Activated CD8-positive, alpha-beta memory T cell treated with anti-CD3 and anti-CD28 coated beads for 48 hours (primary cell): ENCODE data around the gene FAM53B.

ENCODE experiments used
- DNase-seq, 3 experiments: peaks; one replicate each; pipeline ENCODE4 v3.0.0-alpha.2; 2020; ENCODE audit warnings: low read depth in 2 of 3, low spot score in 2 of 3

The FAM53B gene

DNA sequence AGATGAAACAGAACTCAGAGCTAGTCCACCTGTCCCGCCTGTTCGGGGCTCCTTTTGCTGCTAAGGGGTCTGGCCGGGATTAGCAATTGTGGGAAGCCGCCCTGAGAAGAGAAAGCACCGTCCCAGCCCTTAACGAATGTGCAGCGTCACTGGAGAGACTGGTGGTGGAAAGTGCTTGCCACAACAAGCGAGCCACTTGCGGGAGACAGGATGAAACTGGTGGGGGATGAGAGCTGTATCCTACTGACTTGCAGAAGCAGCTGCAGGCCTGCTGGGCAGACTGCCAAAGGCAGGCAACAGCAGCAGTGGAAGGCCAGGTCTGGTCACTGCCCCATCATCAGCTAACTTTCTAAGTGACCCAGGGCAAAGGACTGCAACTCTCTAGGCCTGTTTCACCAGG is 95.4 kb downstream of the FAM53B start:
- peak in 1 of 3 experiments; percentile 29 for DNase-seq

DNA sequence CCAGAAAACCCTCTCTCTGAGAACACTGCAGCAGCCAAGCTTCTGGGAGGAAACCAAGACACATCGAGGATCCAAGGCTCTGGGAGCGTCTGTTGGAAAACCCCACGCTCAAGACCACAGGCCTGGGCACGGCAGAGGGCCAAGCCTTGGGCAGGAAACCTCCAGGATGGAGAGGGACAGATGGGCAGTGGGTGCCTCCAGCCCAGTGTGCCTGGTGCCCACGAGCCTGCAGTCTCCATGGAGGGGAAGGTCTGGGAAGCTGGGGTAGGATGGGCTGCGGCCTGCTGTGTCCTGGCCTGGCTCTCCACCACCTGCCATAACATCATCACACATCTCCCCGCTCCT is 96.1 kb downstream of the FAM53B start:
- DNase-seq: no peak

DNA sequence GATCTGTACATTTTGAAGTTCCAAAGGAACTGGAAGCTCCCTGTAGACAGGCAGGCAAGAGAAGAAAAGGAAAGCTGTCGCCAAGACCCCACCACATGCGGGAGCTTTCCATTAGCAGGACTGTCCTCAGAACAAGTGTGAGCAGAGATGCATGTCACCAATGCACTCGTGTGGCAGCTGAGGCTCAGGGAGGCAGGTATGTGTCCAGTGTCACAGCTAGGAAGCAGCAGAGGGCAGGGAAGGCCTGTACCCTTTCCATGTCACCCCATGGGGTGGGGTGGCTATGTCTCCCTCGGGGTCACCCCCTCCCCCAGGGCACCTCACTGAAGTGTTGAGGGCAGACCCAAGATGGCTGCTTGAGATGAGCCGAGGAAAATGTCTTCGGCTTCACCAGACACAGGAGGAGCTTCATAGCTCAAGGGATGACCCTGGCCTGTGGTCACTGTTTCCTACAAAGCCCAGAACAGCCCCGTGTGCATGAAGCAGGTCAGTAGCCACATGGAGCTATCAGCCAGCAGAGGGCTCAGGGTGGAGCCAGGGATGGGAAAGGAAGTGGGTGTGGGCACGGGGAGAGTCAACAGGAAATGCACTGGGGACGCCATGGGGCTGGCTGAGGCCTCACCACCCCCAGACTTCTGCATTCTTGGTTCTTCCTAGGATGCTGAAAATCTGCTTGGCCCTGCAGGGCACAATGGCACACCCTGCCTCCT is 96.6 kb downstream of the FAM53B start:
- DNase-seq: no peak

DNA sequence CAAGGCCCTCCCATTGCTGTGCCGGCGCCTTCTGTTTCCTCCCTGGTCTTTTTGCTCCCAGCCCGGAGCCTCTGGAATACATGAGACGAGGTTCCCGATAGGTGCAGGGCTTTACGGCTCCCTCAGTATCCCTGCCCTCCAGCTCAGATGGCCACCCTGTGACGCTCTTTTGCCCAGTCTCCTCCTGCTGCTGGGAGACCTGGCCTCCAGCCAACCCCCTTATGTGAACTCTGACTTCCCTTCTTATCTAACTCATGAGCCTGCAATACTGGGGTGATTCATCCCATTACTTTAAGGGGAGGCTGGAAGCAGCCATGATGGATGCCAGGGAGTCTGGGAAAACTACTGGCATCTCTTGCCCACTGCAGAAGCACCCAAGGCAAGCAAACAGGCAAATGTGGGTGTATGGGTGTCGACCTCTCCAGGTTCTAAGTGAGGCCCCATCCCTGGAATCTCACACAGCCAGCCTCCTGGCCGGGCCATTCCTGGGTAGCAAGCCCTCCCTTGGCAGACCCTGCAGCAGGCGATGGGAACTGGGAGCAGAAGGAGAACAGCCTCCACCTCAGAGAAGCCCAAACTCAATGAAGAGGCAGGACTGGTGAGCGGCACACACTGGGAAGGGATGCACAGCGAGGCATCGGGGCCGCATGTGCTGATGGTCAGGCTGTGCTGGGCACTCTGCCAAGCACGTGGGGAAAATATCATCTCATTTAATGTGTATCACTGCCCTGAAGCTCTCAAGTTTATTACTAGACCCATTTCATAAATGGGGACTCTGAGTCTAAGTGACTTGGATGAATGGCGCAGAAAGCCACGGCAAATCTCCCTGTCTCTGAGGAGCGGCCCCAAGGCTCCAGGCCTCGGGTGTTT is 97.5 kb downstream of the FAM53B start:
- no peak for DNase-seq

DNA sequence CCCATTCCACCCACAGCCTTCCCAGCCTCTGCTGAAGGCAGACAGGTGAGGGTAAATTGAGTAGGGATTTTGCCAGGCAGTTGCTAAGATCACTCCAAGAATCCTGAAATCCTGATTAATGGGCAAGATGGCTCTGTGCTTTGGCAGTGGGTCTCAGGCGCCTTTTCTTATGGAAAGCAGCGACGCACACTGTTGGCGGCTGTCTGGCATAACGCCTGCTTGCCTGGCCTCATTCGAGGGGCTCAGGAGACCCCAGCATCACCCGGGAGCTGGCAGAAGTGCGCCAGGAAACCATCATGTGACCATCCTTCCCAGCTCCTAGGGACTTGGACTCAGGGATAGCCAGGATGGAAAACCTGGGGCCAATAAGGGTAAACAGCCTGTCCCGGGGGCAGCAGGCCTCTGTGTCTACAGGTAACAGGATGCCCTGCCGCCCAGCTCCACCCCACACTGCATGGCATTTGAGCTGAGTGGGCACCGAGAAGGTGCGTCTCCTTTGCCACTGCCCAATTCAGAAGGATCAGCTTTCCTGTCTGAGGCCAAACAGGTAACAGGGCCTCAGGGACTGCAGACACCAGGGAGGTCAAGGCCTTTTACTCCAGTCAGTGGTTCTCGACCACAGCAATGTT is 98.6 kb downstream of the FAM53B start:
- no peak for DNase-seq

DNA sequence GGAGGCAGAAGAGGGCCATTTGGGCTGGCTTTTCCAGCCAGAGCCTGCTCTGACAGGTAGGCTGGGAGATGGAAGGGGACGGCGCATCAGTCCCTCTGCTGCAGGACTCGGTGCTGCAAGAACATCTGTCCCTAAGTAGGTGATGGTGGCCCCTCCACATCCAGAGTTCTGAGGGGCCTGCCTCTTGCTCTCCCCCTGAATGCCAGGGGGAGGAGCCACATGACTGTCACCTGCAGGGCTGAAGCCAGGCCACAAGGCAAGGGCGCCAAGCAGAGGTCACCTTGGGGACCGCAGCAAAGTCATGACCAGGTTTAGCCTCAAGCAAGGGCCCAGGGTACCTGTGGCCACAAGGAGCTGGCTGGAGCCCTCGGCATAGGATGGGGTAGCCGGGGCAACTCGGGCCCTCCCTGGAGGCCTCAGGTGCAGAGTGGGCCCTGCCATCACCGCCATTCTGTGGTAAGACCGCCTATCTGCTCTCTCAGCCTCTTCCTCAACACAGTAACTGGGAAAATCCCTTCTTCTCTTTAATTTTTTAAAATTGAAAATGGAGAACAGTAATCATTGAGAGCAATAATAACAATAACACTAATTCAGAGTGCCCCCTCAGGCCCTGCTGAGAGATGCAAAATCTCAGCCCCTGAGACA is 99.3 kb downstream of the FAM53B start:
- no peak for DNase-seq

DNA sequence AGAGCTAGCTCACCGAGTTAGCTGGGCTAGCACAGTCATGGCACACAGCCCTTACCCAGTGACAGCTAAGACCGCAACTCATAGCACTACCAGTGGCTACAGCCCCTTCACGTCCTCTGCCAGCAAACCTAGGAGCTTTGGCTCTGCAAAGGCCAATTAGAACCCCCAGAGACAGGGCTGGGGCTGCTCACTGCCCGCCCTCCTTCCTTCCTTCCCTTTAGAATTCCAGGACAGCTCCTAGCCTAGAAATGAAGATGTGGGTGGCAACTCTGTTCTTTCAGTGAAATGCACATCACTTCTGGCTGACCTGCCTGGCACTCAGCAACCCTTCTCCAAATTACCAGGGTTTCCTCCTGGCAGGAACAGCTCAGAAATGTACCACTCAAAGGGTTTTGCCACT is 99.9 kb downstream of the FAM53B start:
- DNase-seq: no peak

DNA sequence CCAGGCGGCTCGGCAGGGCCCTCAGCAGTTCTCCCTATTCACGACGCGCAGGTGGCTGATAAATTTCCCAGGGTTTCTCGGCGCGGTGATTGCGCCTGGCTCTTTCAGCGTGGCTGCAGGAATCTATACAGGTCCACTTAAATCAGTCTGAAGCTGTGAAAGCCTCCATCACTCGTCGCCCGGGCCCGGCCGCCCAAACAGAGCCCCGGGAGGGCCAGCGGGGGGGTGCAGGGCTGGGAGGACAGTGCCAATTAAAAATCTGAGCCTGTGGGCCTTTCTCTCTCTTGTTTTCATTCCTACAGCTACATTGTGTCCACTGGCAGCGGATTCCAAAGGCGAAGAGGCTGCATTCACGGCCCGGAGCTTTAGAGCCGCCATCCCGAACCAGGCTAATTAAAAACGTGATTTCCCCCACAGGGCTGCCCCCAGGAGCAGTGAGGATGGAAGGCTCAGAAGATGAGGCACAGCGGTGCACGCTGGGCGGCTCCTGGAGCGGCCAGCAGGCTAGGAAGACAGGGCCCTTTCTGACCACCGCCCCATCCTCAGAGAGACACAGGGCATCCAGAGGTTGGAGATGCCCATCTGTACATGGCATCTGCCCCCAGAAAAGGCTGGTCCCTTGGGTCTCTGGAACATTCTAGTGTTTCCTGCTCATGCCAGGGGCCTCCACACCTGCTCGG is 100.7 kb downstream of the FAM53B start:
- DNase-seq: no peak

DNA sequence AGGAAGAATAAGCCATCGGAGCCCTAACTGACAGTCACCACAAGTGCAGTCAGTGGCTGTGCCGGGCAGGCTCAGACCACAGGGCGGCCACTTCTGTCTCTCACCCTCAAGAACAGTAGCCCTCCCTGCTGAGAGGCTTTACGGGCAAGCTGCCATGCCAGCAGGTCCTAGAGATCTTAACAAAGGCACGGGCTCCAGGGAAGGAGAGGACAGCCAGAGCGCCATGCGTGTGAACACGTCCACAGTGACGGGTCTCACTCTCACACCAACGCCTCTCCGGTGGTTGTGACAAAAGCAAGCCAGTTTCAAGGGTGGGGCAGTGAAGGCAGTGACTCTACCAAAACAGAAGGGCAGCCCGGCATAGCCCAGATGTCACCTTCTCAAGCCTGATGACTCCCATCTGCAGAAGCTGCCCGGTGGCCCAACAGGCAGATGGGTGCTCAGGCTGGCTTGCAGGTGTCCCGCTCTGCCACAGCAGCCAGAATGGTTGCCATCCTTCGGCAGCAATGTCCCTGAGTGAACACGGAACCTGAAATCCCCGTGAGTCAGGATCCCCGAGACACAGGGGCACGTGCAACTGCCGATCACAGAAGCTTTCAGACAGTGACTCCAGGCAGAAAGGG is 102.0 kb downstream of the FAM53B start:
- no peak for DNase-seq

DNA sequence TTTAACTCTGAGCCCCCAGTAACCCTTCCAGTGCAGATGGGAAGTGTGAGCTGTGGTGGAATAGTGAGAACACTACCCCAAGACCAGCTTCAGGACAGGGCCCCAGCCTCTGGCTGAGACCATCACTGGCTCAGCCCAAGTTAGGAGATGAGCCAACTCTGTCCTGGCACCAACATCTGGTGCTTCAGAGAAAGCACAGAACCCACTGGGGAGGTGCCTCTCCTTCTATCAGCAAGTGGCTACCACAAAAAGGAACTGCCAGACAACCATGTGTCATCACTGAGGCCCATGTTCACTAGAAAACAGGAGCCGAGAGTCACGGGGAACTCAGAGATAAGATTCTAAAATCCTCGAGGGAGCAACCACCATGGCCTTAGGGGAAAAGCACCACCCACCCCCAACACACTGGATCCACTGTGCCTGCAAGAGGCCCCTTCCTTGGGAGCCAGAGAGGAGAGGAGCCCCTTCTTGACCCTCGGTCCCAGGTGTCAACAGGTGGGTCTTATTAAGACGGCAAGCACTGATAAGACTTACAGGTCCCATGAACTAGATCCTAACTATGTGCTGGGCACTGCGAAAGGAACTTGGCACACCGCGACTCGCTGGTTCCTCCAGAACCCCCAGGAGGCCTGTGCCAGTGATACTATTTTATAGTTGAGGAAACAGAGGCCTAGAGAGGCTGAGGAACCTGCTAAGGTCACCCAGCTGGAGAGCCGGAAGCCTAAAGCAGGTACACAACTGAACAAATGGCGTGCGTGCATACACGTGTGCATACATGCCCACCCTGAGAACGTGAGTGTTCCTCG is 102.7 kb downstream of the FAM53B start:
- DNase-seq: no peak

DNA sequence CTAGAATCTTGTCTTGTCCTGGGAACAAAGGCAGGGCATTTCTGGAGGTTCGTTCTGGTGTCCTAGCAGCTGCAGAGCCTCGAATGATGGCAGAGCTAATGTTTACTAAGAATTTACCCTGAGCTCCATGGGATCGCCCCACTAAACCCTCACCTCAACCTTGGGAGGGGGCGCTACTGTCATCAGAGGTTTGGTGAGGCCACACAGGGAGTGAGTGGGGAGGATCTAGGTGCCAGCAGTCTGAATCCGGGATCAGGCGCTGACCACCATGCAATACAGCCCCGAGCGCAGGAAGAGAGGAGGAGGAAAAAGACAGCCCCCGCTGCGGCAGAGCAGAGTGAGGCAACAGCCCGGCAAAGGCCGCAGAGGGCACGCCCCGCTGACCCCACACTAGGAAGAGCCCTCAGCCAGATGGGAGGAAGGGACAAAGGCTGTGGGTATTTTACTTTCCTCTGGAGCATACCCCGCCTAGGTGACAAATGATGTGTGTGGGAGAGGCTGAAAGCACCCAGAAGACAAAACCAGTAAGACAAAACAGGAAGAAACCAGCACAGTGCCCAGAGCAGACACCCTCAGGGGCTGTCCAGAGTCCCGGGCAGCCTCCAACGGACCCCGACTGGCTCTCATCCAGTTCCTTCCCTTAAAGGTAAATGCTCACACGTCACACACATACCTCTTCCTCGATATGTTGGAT is 103.5 kb downstream of the FAM53B start:
- DNase-seq: no peak

DNA sequence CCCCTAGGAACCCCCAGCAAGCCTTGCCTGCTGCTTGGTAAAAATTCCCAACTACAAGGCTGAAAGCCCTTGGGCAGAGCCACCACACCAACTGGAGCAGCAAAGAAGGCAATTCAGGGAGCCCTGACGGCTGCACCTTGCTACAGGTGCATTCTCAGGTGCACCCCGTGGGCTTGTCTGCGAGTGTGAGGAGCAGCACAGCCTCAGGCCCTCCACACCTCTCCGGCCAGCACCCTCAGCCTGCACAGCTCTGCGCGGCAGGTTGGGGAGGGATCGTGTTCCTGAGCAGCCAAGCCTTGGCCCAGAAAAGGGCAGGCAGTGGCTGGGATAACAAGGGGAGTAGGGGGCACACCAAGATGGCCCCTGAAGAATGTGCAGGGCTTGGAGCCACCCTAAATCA is 104.1 kb downstream of the FAM53B start:
- no peak for DNase-seq

DNA sequence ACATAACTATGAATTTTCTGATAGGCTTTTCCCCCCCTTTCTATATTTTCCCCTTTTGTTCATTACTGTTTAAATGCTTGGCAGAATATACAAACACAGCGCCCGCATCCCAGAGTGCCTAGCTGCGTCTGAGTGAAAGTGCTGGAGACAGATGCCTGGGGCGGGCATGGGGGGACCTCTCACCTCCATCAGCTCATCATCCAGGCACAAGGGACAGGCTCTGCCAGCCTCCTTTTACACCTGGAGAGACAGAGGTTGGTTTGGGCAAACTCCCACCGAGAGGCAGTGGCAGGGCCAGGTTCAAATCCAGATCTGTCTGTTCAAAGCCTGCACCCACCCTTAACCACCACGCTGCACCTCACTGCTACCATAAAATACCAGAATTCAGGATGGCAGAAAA is 104.5 kb downstream of the FAM53B start:
- DNase-seq: no peak

DNA sequence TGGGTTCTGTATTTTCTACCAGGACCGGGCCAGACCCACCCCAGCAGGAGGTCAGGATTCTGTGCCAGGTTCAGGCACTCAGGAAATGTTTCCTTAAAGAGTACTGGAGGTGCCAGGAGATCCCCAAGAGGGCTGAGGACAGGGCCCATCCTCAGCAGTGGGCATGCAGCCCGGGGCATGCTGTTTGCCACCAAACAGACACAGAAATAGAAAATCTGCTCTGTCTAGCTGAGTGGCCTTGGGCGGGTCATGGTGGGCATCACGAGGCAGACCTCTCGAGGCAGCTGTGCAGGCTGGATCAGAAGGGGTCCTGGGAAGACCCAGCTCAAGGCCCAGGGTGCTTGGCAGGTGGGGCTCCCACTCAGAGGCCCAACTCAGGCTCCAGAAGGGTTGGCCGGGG is 105.0 kb downstream of the FAM53B start:
- no peak for DNase-seq

DNA sequence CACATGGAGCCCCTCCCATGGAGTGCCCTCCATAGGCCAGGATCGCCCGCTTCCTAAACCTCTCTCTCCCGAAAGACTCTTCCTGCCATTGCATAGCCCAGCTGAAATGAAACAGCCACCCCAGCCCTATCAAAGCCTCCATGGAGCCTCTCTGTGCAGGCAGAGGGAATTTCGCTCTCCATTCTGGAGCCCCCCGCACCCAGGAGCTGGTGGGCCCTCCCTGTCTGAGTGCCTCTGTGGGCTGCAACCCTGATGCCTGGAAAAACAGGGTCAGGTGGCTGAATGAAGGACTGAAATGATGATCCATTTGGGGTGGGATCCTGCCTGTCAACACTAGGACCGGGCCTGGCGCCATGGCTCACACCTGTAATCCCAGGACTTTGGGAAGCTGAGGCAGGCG is 106.4 kb downstream of the FAM53B start:
- no peak for DNase-seq

DNA sequence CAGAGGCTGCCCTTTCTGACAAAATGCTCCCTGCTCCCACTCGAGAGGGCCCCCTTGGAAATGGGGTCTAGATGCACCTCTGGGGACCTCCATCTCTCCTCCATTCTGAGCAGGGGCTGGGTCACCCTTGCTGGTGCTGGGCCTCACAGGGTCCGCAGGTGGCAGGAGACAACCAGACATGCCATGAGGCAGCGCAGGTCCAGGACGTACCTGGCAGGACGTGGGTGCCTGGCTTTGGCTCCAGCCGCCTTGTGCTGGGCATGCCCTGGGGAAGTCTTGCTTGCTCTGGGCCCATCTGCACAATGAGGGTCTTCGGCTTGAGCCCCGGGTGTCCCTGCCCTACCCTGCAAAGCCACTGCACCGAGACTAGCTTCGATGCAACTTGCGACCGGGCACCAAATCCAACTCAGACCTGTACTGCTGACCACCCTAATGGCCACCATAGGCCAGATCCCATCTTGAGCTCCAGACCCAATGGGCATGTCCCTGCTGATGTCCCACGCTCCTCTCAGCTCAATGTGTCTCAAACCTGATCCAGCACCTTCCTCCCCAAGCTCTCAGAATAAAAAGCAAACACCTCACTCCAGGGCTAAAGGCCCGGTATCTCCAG is 107.0 kb downstream of the FAM53B start:
- no peak for DNase-seq

DNA sequence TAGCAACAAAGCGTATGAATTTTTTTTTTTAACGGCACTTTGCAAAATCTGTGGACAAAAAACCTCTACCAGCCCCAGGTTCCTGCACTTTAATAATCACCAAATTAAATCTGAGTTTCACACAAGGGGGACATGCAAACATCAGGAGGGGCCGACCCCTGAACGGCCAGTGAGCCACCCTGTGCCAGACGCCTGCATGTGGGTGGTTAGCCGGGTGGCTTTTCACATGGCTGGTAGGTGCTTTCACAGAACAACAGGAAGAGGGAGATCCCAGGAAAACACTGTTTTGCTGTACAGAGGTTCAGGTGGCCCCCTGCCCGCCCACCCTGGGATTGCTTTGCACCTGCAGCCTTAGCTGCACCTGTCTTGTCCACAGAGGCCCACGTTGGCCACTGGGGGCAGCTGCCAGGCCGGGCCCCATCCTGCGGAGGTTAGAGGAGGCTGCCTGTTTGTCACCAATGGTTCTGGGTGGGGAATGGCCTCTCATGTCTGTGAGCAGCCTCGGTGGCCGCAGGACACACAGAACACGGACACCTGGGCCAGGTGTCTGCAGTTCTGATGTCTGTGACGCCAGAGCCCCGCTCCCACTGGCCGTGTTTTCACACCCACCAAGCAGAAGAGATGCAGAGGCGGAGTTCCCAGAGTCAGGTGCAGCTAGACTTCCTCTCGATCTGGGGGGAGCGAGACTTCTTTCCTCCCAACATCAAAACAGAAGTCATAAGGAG is 107.7 kb downstream of the FAM53B start:
- no peak for DNase-seq

DNA sequence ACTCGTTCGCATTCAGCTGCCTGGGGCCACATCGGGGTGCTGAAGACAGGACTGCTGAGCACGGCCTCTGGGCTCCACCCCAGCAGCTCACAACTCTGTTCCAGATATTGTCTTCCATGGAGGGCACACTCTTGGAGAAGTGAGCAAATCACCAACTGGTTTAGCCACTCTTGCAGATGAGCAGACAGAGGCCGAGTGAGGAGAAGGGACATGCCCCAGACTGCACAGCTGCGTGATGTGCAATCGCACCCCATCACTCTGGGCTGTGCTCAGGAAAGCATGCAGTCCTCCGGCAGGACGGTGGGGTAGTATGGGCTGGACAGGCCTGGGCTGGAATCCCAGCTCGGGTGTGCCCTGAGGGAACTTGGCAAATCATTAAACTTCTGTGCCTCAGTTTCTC is 111.6 kb downstream of the FAM53B start:
- DNase-seq: no peak
